ENCODE data around the gene TLN1. TPM values are rescaled to one million over a fixed set of nuclear protein-coding genes. Genes with fewer than 3 reads are reported as not detected.

Gene TLN1
- total and polyA plus RNA-seq, 2 experiments from 2014 or later = 198 to 527 TPM

- Histone ChIP-seq H3K4me1 (ENCODE audit: insufficient read depth) (peaks cover 30% of the 10 kb centered on the region), H2AFZ (no peak overlapping the region), H3K9me3 (ENCODE audit: low read depth) (no peaks in the 10 kb centered on the region), H3K9ac (0 out of 2 replicates have a peak overlapping the region, but pooled peaks have one; percentile 13), H3F3A (ENCODE audit: insufficient read depth) (peaks cover 94% of the 10 kb centered on the region), H3K36me3 (ENCODE audit: low read depth) (peaks cover 47% of the 10 kb centered on the region), H3K27ac (peak overlapping the region; percentile 32; the same call in 1 of the 2 replicates), H3K79me2 (ENCODE audit: insufficient read depth) (peaks cover 42% of the 10 kb centered on the region), H3K9me2 (ENCODE audit: insufficient read depth) (no peaks in the 10 kb centered on the region), H3K4me3 (no peak overlapping the region), H3K4me2 (ENCODE audit: unreplicated experiment) (no peak overlapping the region), H4K20me1 (ENCODE audit: insufficient read depth) (peaks cover 47% of the 10 kb centered on the region), H3K27me3 (replicated peaks; ENCODE audit: insufficient read depth) (no peaks in the 10 kb centered on the region)
- DNase-seq = no peak
- in situ Hi-C loops (cut with MboI) = no loop called here
- WGBS, 2 experiments (ENCODE audit: low coverage in 1 of 2, low lambda C conversion rate in 2 of 2, missing lambda C conversion rate in 2 of 2) = 91 to 92% methylated on average over 10 of the region's 10 CpGs
- no peak for TF ChIP-seq EZH2 (IDR thresholded peaks at IDR 0.05; ENCODE audit: insufficient read depth, poor library complexity, severe bottlenecking)
- no peak for TF ChIP-seq EZH2phosphoT487 (IDR thresholded peaks at IDR 0.05; ENCODE audit: insufficient read depth, low read depth)
Observed at GRCh38 chr9:35682520-35683315, 49.3 kb downstream of the TLN1 start.

- H3K9me2 ChIP-seq (ENCODE audit: insufficient read depth) = no peaks in the 10 kb centered on the region
- 69 to 72% methylated on average over 6 of the region's 6 CpGs for WGBS, 2 experiments (ENCODE audit: low coverage in 1 of 2, low lambda C conversion rate in 2 of 2, missing lambda C conversion rate in 2 of 2)
- H3K4me2 ChIP-seq (ENCODE audit: unreplicated experiment) = no peak overlapping the region
- H3K9me3 ChIP-seq (ENCODE audit: low read depth) = no peaks in the 10 kb centered on the region
- in situ Hi-C loops (cut with MboI) = no loop called here
- DNase-seq = no peak
- H2AFZ ChIP-seq = no peak overlapping the region
- peak overlapping the region; percentile 28 for H3K27ac ChIP-seq
- peaks cover 35% of the 10 kb centered on the region for H3K79me2 ChIP-seq (ENCODE audit: insufficient read depth)
- H3F3A ChIP-seq (ENCODE audit: insufficient read depth) = peaks cover 93% of the 10 kb centered on the region
- no peak overlapping the region for H3K9ac ChIP-seq
- H3K4me1 ChIP-seq (ENCODE audit: insufficient read depth) = peaks cover 24% of the 10 kb centered on the region
- H3K27me3 ChIP-seq (replicated peaks; ENCODE audit: insufficient read depth) = no peaks in the 10 kb centered on the region
- H3K4me3 ChIP-seq = no peak overlapping the region
- no peak for TF ChIP-seq EZH2 (IDR thresholded peaks at IDR 0.05; ENCODE audit: insufficient read depth, poor library complexity, severe bottlenecking)
- TF ChIP-seq EZH2phosphoT487 (IDR thresholded peaks at IDR 0.05; ENCODE audit: insufficient read depth, low read depth) = no peak
- peaks cover 40% of the 10 kb centered on the region for H4K20me1 ChIP-seq (ENCODE audit: insufficient read depth)
- peaks cover 45% of the 10 kb centered on the region for H3K36me3 ChIP-seq (ENCODE audit: low read depth)
Observed at GRCh38 chr9:35682051-35682450, 49.9 kb downstream of the TLN1 start.

GRCh38 chr9:35681341-35682002 lies 50.5 kb downstream of the TLN1 start:
- Histone ChIP-seq H3K4me1 (ENCODE audit: insufficient read depth) (peaks cover 18% of the 10 kb centered on the region), H3K36me3 (ENCODE audit: low read depth) (peaks cover 39% of the 10 kb centered on the region), H3K4me3 (no peak overlapping the region), H2AFZ (no peak overlapping the region), H3K4me2 (ENCODE audit: unreplicated experiment) (no peak overlapping the region), H3K9me2 (ENCODE audit: insufficient read depth) (no peaks in the 10 kb centered on the region), H4K20me1 (ENCODE audit: insufficient read depth) (peaks cover 35% of the 10 kb centered on the region), H3K9me3 (ENCODE audit: low read depth) (no peaks in the 10 kb centered on the region), H3K27ac (peak overlapping the region; percentile 28), H3K79me2 (ENCODE audit: insufficient read depth) (peaks cover 29% of the 10 kb centered on the region), H3K27me3 (replicated peaks; ENCODE audit: insufficient read depth) (no peaks in the 10 kb centered on the region), H3F3A (ENCODE audit: insufficient read depth) (peaks cover 87% of the 10 kb centered on the region), H3K9ac (no peak overlapping the region)
- 40 to 42% methylated on average over 3 of the region's 3 CpGs for WGBS, 2 experiments (ENCODE audit: low coverage in 1 of 2, low lambda C conversion rate in 2 of 2, missing lambda C conversion rate in 2 of 2)
- TF ChIP-seq EZH2phosphoT487 (IDR thresholded peaks at IDR 0.05; ENCODE audit: insufficient read depth, low read depth) = no peak
- no peak for TF ChIP-seq EZH2 (IDR thresholded peaks at IDR 0.05; ENCODE audit: insufficient read depth, poor library complexity, severe bottlenecking)
- DNase-seq = peak; percentile 43
- in situ Hi-C loops (cut with MboI) = no loop called here

- in situ Hi-C loops (cut with MboI) = no loop called here
- TF ChIP-seq EZH2phosphoT487 (IDR thresholded peaks at IDR 0.05; ENCODE audit: insufficient read depth, low read depth) (no peak), EZH2 (IDR thresholded peaks at IDR 0.05; ENCODE audit: insufficient read depth, poor library complexity, severe bottlenecking) (no peak)
- no peak overlapping the region for H3K9ac ChIP-seq
- H2AFZ ChIP-seq = no peak overlapping the region
- peaks cover 27% of the 10 kb centered on the region; the same call in 1 of the 2 replicates for H4K20me1 ChIP-seq (ENCODE audit: insufficient read depth)
- peak overlapping the region; percentile 28 for H3K27ac ChIP-seq
- H3K4me1 ChIP-seq (ENCODE audit: insufficient read depth) = peaks cover 8% of the 10 kb centered on the region
- H3F3A ChIP-seq (ENCODE audit: insufficient read depth) = peaks cover 78% of the 10 kb centered on the region
- H3K9me3 ChIP-seq (ENCODE audit: low read depth) = no peaks in the 10 kb centered on the region
- no peak overlapping the region for H3K4me3 ChIP-seq
- DNase-seq = peak; percentile 62
- WGBS, 2 experiments (ENCODE audit: low coverage in 1 of 2, low lambda C conversion rate in 2 of 2, missing lambda C conversion rate in 2 of 2) = 51 to 55% methylated on average over 15 of the region's 15 CpGs
- H3K27me3 ChIP-seq (replicated peaks; ENCODE audit: insufficient read depth) = no peaks in the 10 kb centered on the region
- H3K9me2 ChIP-seq (ENCODE audit: insufficient read depth) = no peaks in the 10 kb centered on the region
- H3K36me3 ChIP-seq (ENCODE audit: low read depth) = peaks cover 31% of the 10 kb centered on the region
- H3K4me2 ChIP-seq (ENCODE audit: unreplicated experiment) = no peak overlapping the region
- H3K79me2 ChIP-seq (ENCODE audit: insufficient read depth) = peaks cover 20% of the 10 kb centered on the region
Observed at GRCh38 chr9:35680331-35681105, 51.5 kb downstream of the TLN1 start.
